Measurements from ENCODE around the gene THSD7B. TPM values are rescaled to one million over a fixed set of nuclear protein-coding genes. Genes with fewer than 3 reads are reported as not detected.
A peak's percentile ranks its signal among the peaks of the same experiment; 100 is the strongest.

THSD7B gene
- total RNA-seq, 1 donor, result under 0.01 TPM

- H3K27ac ChIP-seq (ENCODE audit: low read depth, low read length), result no peak overlapping the region
- H3K9me3 ChIP-seq (ENCODE audit: low read depth, low read length), result no peaks in the 10 kb centered on the region
- no peak for DNase-seq (ENCODE audit: insufficient read length, low spot score, missing footprints)
Measured at GRCh38 chr2:137187216-137187615, 421.9 kb downstream of the THSD7B start.

GRCh38 chr2:137190411-137191195 lies 425.3 kb downstream of the THSD7B start:
- peak; percentile 47 for DNase-seq (ENCODE audit: insufficient read length, low spot score, missing footprints)
- Histone ChIP-seq H3K4me2 (ENCODE audit: insufficient read depth, low read length) (peak overlapping the region; percentile 52), H4K20me1 (ENCODE audit: insufficient read depth, low read length) (no peaks in the 10 kb centered on the region), H3K79me2 (ENCODE audit: insufficient read depth, low read length) (no peaks in the 10 kb centered on the region), H3K36me3 (ENCODE audit: insufficient read depth, low read length) (no peaks in the 10 kb centered on the region), H3K4me1 (ENCODE audit: insufficient read depth, low read length) (peaks cover 13% of the 10 kb centered on the region), H3K9me3 (ENCODE audit: low read depth, low read length) (no peaks in the 10 kb centered on the region), H3K4me3 (ENCODE audit: insufficient read depth, low read length) (no peak overlapping the region), H3K27me3 (ENCODE audit: insufficient read depth, low read length) (no peaks in the 10 kb centered on the region), H2AFZ (ENCODE audit: low read length) (no peak overlapping the region), H3K27ac (ENCODE audit: low read depth, low read length) (no peak overlapping the region)
- TF ChIP-seq, protein P1, sequence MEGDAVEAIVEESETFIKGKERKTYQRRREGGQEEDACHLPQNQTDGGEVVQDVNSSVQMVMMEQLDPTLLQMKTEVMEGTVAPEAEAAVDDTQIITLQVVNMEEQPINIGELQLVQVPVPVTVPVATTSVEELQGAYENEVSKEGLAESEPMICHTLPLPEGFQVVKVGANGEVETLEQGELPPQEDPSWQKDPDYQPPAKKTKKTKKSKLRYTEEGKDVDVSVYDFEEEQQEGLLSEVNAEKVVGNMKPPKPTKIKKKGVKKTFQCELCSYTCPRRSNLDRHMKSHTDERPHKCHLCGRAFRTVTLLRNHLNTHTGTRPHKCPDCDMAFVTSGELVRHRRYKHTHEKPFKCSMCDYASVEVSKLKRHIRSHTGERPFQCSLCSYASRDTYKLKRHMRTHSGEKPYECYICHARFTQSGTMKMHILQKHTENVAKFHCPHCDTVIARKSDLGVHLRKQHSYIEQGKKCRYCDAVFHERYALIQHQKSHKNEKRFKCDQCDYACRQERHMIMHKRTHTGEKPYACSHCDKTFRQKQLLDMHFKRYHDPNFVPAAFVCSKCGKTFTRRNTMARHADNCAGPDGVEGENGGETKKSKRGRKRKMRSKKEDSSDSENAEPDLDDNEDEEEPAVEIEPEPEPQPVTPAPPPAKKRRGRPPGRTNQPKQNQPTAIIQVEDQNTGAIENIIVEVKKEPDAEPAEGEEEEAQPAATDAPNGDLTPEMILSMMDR (IDR thresholded peaks at IDR 0.05; ENCODE audit: extremely low read depth, low read depth, low read length), result no peak

More at GRCh38 chr2:137187216-137187615, 421.9 kb downstream of the THSD7B start:
- Histone ChIP-seq H3K4me3 (ENCODE audit: insufficient read depth, low read length) (no peak overlapping the region), H3K36me3 (ENCODE audit: insufficient read depth, low read length) (no peaks in the 10 kb centered on the region), H3K4me1 (ENCODE audit: insufficient read depth, low read length) (peaks cover 7% of the 10 kb centered on the region), H4K20me1 (ENCODE audit: insufficient read depth, low read length) (no peaks in the 10 kb centered on the region), H3K27me3 (ENCODE audit: insufficient read depth, low read length) (no peaks in the 10 kb centered on the region), H2AFZ (ENCODE audit: low read length) (no peak overlapping the region), H3K4me2 (ENCODE audit: insufficient read depth, low read length) (no peak overlapping the region), H3K79me2 (ENCODE audit: insufficient read depth, low read length) (no peaks in the 10 kb centered on the region)
- TF ChIP-seq, protein P1 (IDR thresholded peaks at IDR 0.05; ENCODE audit: extremely low read depth, low read depth, low read length), result no peak

GRCh38 chr2:137192366-137193310 lies 427.3 kb downstream of the THSD7B start:
- no peaks in the 10 kb centered on the region for H3K36me3 ChIP-seq (ENCODE audit: insufficient read depth, low read length)
- H3K79me2 ChIP-seq (ENCODE audit: insufficient read depth, low read length), result no peaks in the 10 kb centered on the region
- H3K27me3 ChIP-seq (ENCODE audit: insufficient read depth, low read length), result no peaks in the 10 kb centered on the region
- H3K27ac ChIP-seq (ENCODE audit: low read depth, low read length), result no peak overlapping the region
- H3K4me2 ChIP-seq (ENCODE audit: insufficient read depth, low read length), result no peak overlapping the region
- H2AFZ ChIP-seq (ENCODE audit: low read length), result no peak overlapping the region
- no peak overlapping the region for H3K4me3 ChIP-seq (ENCODE audit: insufficient read depth, low read length)
- H4K20me1 ChIP-seq (ENCODE audit: insufficient read depth, low read length), result no peaks in the 10 kb centered on the region
- no peaks in the 10 kb centered on the region for H3K9me3 ChIP-seq (ENCODE audit: low read depth, low read length)
- TF ChIP-seq, protein P1 (IDR thresholded peaks at IDR 0.05; ENCODE audit: extremely low read depth, low read depth, low read length), result no peak
- DNase-seq (ENCODE audit: insufficient read length, low spot score, missing footprints), result no peak
- peaks cover 13% of the 10 kb centered on the region for H3K4me1 ChIP-seq (ENCODE audit: insufficient read depth, low read length)

GRCh38 chr2:137193401-137193800 lies 428.1 kb downstream of the THSD7B start:
- no peak for DNase-seq (ENCODE audit: insufficient read length, low spot score, missing footprints)
- TF ChIP-seq, protein P1 (IDR thresholded peaks at IDR 0.05; ENCODE audit: extremely low read depth, low read depth, low read length), result no peak
- Histone ChIP-seq H3K36me3 (ENCODE audit: insufficient read depth, low read length) (no peaks in the 10 kb centered on the region), H2AFZ (ENCODE audit: low read length) (no peak overlapping the region), H3K27ac (ENCODE audit: low read depth, low read length) (no peak overlapping the region), H4K20me1 (ENCODE audit: insufficient read depth, low read length) (no peaks in the 10 kb centered on the region), H3K4me1 (ENCODE audit: insufficient read depth, low read length) (peaks cover 13% of the 10 kb centered on the region), H3K27me3 (ENCODE audit: insufficient read depth, low read length) (no peaks in the 10 kb centered on the region), H3K4me2 (ENCODE audit: insufficient read depth, low read length) (no peak overlapping the region), H3K79me2 (ENCODE audit: insufficient read depth, low read length) (no peaks in the 10 kb centered on the region), H3K4me3 (ENCODE audit: insufficient read depth, low read length) (no peak overlapping the region), H3K9me3 (ENCODE audit: low read depth, low read length) (no peaks in the 10 kb centered on the region)

Data from osteoblast (primary cell).